Peyer's patch (tissue), 4 donors: ENCODE results near the gene MCF2L.

Experiments used
- CTCF ChIP-seq, 6 experiments: fragments of 450-650 bp in 4 of 6; fragments of 200-600 bp in 2 of 6; sonication (generic) in 1 of 6; IDR thresholded peaks; one replicate each; pipeline ENCODE4 v1.5.1; 2017 to 2019; ENCODE audit warnings: antibody characterized with exemption in 6 of 6, mild to moderate bottlenecking in 3 of 6, moderate library complexity in 1 of 6
- POLR2A ChIP-seq, 2 donors: fragments of 450-650 bp; IDR thresholded peaks; one replicate each; pipeline ENCODE4 v1.5.1; 2017; ENCODE audit warnings: antibody characterized with exemption in 2 of 2, mild to moderate bottlenecking in 2 of 2, moderate library complexity in 2 of 2

DNA sequence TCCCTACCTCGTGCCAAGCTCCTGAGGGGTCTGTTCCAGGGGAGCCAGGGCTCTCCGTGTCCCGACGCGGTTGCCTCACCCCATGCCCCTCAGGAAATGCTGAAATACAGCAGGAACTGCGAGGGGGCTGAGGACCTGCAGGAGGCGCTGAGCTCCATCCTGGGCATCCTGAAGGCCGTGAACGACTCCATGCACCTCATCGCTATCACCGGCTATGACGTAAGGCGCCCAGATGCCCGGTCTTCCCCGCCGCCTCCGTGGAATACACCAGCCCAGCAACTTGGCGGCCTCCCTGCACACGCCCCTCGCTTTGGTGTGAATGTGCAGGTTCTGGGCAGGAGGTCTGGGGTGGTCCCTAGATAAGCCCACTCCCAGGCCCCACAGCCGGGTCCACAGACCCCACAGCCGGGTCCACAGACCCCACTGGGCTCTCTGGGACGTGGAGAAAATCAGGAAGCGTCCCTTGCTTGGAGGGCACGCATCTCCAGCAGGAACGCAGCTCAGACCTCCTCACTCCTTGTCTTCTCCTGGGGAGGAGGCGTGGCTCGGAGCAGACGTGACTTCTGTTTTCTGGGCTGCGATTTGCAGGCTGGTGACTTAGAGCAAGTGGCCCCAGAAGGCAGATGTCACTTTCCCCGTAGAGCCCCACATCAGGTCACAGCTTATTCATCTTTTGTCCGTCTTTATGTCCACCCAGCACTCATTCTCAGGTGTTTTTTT is 117.2 kb downstream of the MCF2L start:
- TF ChIP-seq CTCF (IDR thresholded peaks at IDR 0.05) = no peak
- TF ChIP-seq POLR2A (IDR thresholded peaks at IDR 0.05) = no peak
